T-cell (primary cell): Measurements from ENCODE around the gene MFNG. TPM values are rescaled to one million over a fixed set of nuclear protein-coding genes. Genes with fewer than 3 reads are reported as not detected.

Experiments used
- ATAC-seq, 4 experiments: fragments of 200-7000 bp in 3 of 4; fragments of 150-1000 bp in 1 of 4; cut with Tn5 transposase; replicated peaks in 1 of 4; 1 replicate in 3 of 4; 2 replicates in 1 of 4; pipeline ENCODE4 v1.10.0; 2021; ENCODE audit warnings: moderate library complexity in 3 of 4, mild to moderate bottlenecking in 2 of 4, moderate number of reproducible peaks in 1 of 4
- CTCF ChIA-PET, 2 donors: fragments of 300-600 bp; sonication (Branson Sonifier 250); formaldehyde crosslinking; loops; one replicate each; lab custom pipeline; 2022; ENCODE audit warnings: antibody characterized with exemption in 2 of 2; lab: Charles Lee
- POLR2A ChIA-PET, 2 donors: fragments of 300-600 bp; sonication (Branson Sonifier 250); formaldehyde crosslinking; loops; one replicate each; lab custom pipeline; 2022; ENCODE audit warnings: antibody characterized with exemption in 2 of 2; lab: Charles Lee
- DNase-seq, 35 experiments: peaks; one replicate each; pipeline versions ENCODE4 v3.0.0 to v3.0.0-alpha.2; 2013 to 2023
- H3K27ac ChIP-seq: one replicate; pipeline ENCODE4 v1.5.1; 2013; ENCODE audit warnings: low read length
- H3K27me3 ChIP-seq, 2 experiments: replicated peaks in 1 of 2; 1 replicate in 1 of 2; 2 replicates in 1 of 2; pipeline versions ENCODE4 v1.6.1 to v1.7.0; 2013; ENCODE audit warnings: low read length in 1 of 2, mixed read lengths in 1 of 2; ENCODE audit not compliant: control insufficient read depth in 2 of 2, insufficient read depth in 2 of 2; ENCODE audit errors: extremely low read depth in 1 of 2
- H3K36me3 ChIP-seq, 2 donors: 1 replicate in 1 of 2; 2 replicates in 1 of 2; pipeline versions ENCODE4 v1.6.1 to v1.7.0; 2013; ENCODE audit warnings: low read length in 1 of 2; ENCODE audit not compliant: control insufficient read depth in 2 of 2, insufficient read depth in 1 of 2; ENCODE audit errors: extremely low read depth in 1 of 2
- H3K4me1 ChIP-seq, 2 experiments: 1 replicate in 1 of 2; 2 replicates in 1 of 2; pipeline versions ENCODE4 v1.6.1 to v1.7.0; 2013; ENCODE audit warnings: low read length in 2 of 2, mixed read lengths in 1 of 2; ENCODE audit not compliant: insufficient read depth in 2 of 2, control insufficient read depth in 1 of 2; ENCODE audit errors: extremely low read depth in 1 of 2
- H3K4me3 ChIP-seq, 2 donors: 1 replicate in 1 of 2; 2 replicates in 1 of 2; pipeline versions ENCODE4 v1.5.1 to v1.7.0; 2013; ENCODE audit warnings: mild to moderate bottlenecking in 2 of 2, low read length in 1 of 2, moderate library complexity in 1 of 2; ENCODE audit not compliant: control insufficient read depth in 1 of 2; ENCODE audit errors: extremely low read depth in 1 of 2
- H3K9me3 ChIP-seq: 2 replicates; pipeline ENCODE4 v1.7.0; 2013
- H3K27ac Mint-ChIP-seq, 2 donors: one replicate each; pipeline ENCODE4 v1.8.0; 2020 to 2021; ENCODE audit warnings: mild to moderate bottlenecking in 2 of 2, mixed read lengths in 2 of 2
- H3K27me3 Mint-ChIP-seq, 2 donors: one replicate each; pipeline ENCODE4 v1.8.0; 2021 to 2022; ENCODE audit warnings: mixed read lengths in 2 of 2
- H3K36me3 Mint-ChIP-seq: one replicate; pipeline ENCODE4 v1.8.0; 2021; ENCODE audit warnings: mixed read lengths
- H3K4me1 Mint-ChIP-seq, 3 donors: one replicate each; pipeline ENCODE4 v1.8.0; 2020 to 2022; ENCODE audit warnings: mixed read lengths in 3 of 3, mild to moderate bottlenecking in 1 of 3
- H3K4me3 Mint-ChIP-seq, 3 donors: one replicate each; pipeline ENCODE4 v1.8.0; 2020 to 2022; ENCODE audit warnings: mild to moderate bottlenecking in 3 of 3, mixed read lengths in 3 of 3, moderate library complexity in 3 of 3
- H3K9me3 Mint-ChIP-seq, 3 donors: one replicate each; pipeline ENCODE4 v1.8.0; 2020 to 2022; ENCODE audit warnings: mixed read lengths in 3 of 3
- WGBS: methylation state at CpG from one replicate; pipeline ENCODE4 v1.1.5; 2013; ENCODE audit warnings: missing lambda C conversion rate; ENCODE audit not compliant: insufficient coverage; 5-methylcytosine and 5-hydroxymethylcytosine counted together
- total RNA-seq, 35 experiments: library from RNA in 6 of 35; stranded (reverse) in 6 of 35; fragments of 120-200 nt in 1 of 35; gene quantifications; one replicate each; pipeline versions ENCODE4 v1.2.1 to v1.2.4 and lab custom pipeline; 2013 to 2026

Gene MFNG
- total RNA-seq, 5 donors from 2014 or later (not counting 1 experiment from before 2014, with no cell fraction given): 153 to 296 (median 268) TPM

- H3K27ac ChIP-seq: no peak overlapping the region
- no peaks in the 10 kb centered on the region for H3K36me3 ChIP-seq
- ATAC-seq (no peak), DNase-seq (no peak)
- Mint-ChIP-seq H3K9me3 (no peaks in the 10 kb centered on the region), H3K27ac (no peak overlapping the region), H3K4me3 (no peak overlapping the region), H3K27me3 (peaks cover 0 to 2% of the 10 kb centered on the region in 2 donors), H3K36me3 (no peaks in the 10 kb centered on the region), H3K4me1 (peaks cover 48 to 62% (median 52%) of the 10 kb centered on the region in 3 donors)
- no peak overlapping the region for H3K4me3 ChIP-seq
- no peaks in the 10 kb centered on the region for H3K9me3 ChIP-seq
- H3K4me1 ChIP-seq: peaks cover 7 to 57% of the 10 kb centered on the region in 2 experiments
- CTCF ChIA-PET: interaction anchor here in 1 of 2 donors (0.6 kb wide), 1 partner anchor 1830 kb away, joined by 3 read pairs; no protein-coding TSS in a partner anchor
- POLR2A ChIA-PET: interaction anchor here in 1 of 2 donors (0.6 kb wide), 1 partner anchor 342 kb away, joined by 3 read pairs; the partner anchor contains the start of gene IL2RB
- peaks cover 0 to 14% of the 10 kb centered on the region in 2 experiments for H3K27me3 ChIP-seq
- WGBS: 81% methylated on average over 16 of the region's 22 CpGs
Measured at GRCh38 chr22:37491559-37492427, 5.6 kb upstream of the MFNG start.

- Mint-ChIP-seq H3K4me3 (peak overlapping the region in 1 of 3 donors; percentile 24), H3K36me3 (no peaks in the 10 kb centered on the region), H3K4me1 (peaks cover 54 to 67% (median 57%) of the 10 kb centered on the region in 3 donors), H3K27ac (no peak overlapping the region), H3K27me3 (peaks cover 0 to 2% of the 10 kb centered on the region in 2 donors), H3K9me3 (no peaks in the 10 kb centered on the region)
- ChIA-PET CTCF (no interaction called here), POLR2A (no interaction called here)
- H3K4me3 ChIP-seq: no peak overlapping the region
- ATAC-seq (no peak), DNase-seq (no peak)
- H3K27me3 ChIP-seq: peaks cover 0 to 7% of the 10 kb centered on the region in 2 experiments
- H3K4me1 ChIP-seq: peaks cover 11 to 61% of the 10 kb centered on the region in 2 experiments
- H3K27ac ChIP-seq: no peak overlapping the region
- no peaks in the 10 kb centered on the region for H3K9me3 ChIP-seq
- H3K36me3 ChIP-seq: no peaks in the 10 kb centered on the region
- WGBS: 97% methylated on average over 15 of the region's 16 CpGs
Measured at GRCh38 chr22:37491106-37491505, 4.9 kb upstream of the MFNG start.

GRCh38 chr22:37489983-37490382, 3.8 kb upstream of the MFNG start:
- no peak for ATAC-seq
- Mint-ChIP-seq H3K36me3 (no peaks in the 10 kb centered on the region), H3K27me3 (no peaks in the 10 kb centered on the region), H3K4me3 (peak overlapping the region in 1 of 3 donors; percentile 36), H3K9me3 (no peaks in the 10 kb centered on the region), H3K27ac (peak overlapping the region; percentile 57 to 68), H3K4me1 (peaks cover 54 to 71% (median 57%) of the 10 kb centered on the region in 3 donors)
- no peak overlapping the region for H3K27ac ChIP-seq
- ChIA-PET CTCF (interaction anchor here in 1 of 2 donors (0.6 kb wide), 1 partner anchor 18 kb away, joined by 3 read pairs; no protein-coding TSS in a partner anchor), POLR2A (no interaction called here)
- H3K4me1 ChIP-seq: peaks cover 11 to 72% of the 10 kb centered on the region in 2 experiments
- H3K9me3 ChIP-seq: no peaks in the 10 kb centered on the region
- no peak for DNase-seq
- no peaks in the 10 kb centered on the region for H3K27me3 ChIP-seq
- no peak overlapping the region for H3K4me3 ChIP-seq
- 91% methylated on average over 10 of the region's 10 CpGs for WGBS
- H3K36me3 ChIP-seq: no peaks in the 10 kb centered on the region

- Histone ChIP-seq H3K36me3 (no peaks in the 10 kb centered on the region), H3K27me3 (no peaks in the 10 kb centered on the region), H3K4me3 (no peak overlapping the region), H3K4me1 (peaks cover 11 to 86% of the 10 kb centered on the region in 2 experiments), H3K27ac (peak overlapping the region; percentile 10), H3K9me3 (no peaks in the 10 kb centered on the region)
- Mint-ChIP-seq H3K4me3 (peak overlapping the region in 2 of 3 donors; percentile 21 to 86), H3K4me1 (peaks cover 58 to 80% (median 62%) of the 10 kb centered on the region in 3 donors), H3K27ac (peak overlapping the region; percentile 98), H3K27me3 (no peaks in the 10 kb centered on the region), H3K36me3 (no peaks in the 10 kb centered on the region), H3K9me3 (no peaks in the 10 kb centered on the region)
- ChIA-PET CTCF (interaction anchor here in 1 of 2 donors (0.6 kb wide), 1 partner anchor 779 kb away, joined by 7 read pairs; no protein-coding TSS in a partner anchor), POLR2A (no interaction called here)
- WGBS: 87% methylated on average over 8 of the region's 15 CpGs
- no peak for ATAC-seq
- no peak for DNase-seq
Measured at GRCh38 chr22:37488337-37489135, 2.4 kb upstream of the MFNG start.

GRCh38 chr22:37487571-37487970, 1.4 kb upstream of the MFNG start:
- no peak overlapping the region for H3K27ac ChIP-seq
- no peaks in the 10 kb centered on the region for H3K27me3 ChIP-seq
- Mint-ChIP-seq H3K27ac (peak overlapping the region; percentile 98), H3K9me3 (no peaks in the 10 kb centered on the region), H3K4me3 (peak overlapping the region; percentile 86 to 96 (median 94)), H3K27me3 (no peaks in the 10 kb centered on the region), H3K36me3 (peaks cover 7% of the 10 kb centered on the region), H3K4me1 (peaks cover 59 to 80% (median 62%) of the 10 kb centered on the region in 3 donors)
- 100% methylated on average over 2 of the region's 4 CpGs for WGBS
- H3K4me3 ChIP-seq: no peak overlapping the region
- H3K36me3 ChIP-seq: peaks cover 0 to 3% of the 10 kb centered on the region in 2 donors
- no peaks in the 10 kb centered on the region for H3K9me3 ChIP-seq
- H3K4me1 ChIP-seq: peaks cover 11 to 87% of the 10 kb centered on the region in 2 experiments
- DNase-seq (no peak), ATAC-seq (no peak)
- CTCF ChIA-PET: no interaction called here
- POLR2A ChIA-PET: no interaction called here

- no peaks in the 10 kb centered on the region for H3K9me3 ChIP-seq
- Mint-ChIP-seq H3K9me3 (no peaks in the 10 kb centered on the region), H3K27ac (peak overlapping the region; percentile 98), H3K4me1 (peaks cover 63 to 84% (median 66%) of the 10 kb centered on the region in 3 donors), H3K36me3 (peaks cover 7% of the 10 kb centered on the region), H3K27me3 (no peaks in the 10 kb centered on the region), H3K4me3 (peak overlapping the region; percentile 86 to 96 (median 94))
- DNase-seq: no peak
- H3K27me3 ChIP-seq: no peaks in the 10 kb centered on the region
- WGBS: 90% methylated on average over 10 of the region's 10 CpGs
- H3K4me3 ChIP-seq: peak overlapping the region; percentile 89 to 98
- peaks cover 13 to 87% of the 10 kb centered on the region in 2 experiments for H3K4me1 ChIP-seq
- ChIA-PET CTCF (interaction anchor here (1.6 to 2.1 kb wide), 2 partner anchors 11 kb away, joined by 4 to 7 read pairs; no protein-coding TSS in a partner anchor), POLR2A (no interaction called here)
- no peak for ATAC-seq
- H3K27ac ChIP-seq: peak overlapping the region; percentile 73
- H3K36me3 ChIP-seq: peaks cover 0 to 8% of the 10 kb centered on the region in 2 donors
Measured at GRCh38 chr22:37487129-37487528, 945 bp upstream of the MFNG start.
